GM18858 (cell line): ENCODE measurements around the gene METTL21A.
"Not testable (repeated sequence)": the region's sequence is repeated elsewhere in the genome, so short reads cannot be mapped to it uniquely, and the experiment has no call there.

ENCODE experiments used
- ATAC-seq: cut with Tn5 transposase; IDR thresholded peaks from one replicate; pipeline ENCODE4 v1.9.1; 2021; ENCODE audit not compliant: unreplicated experiment

METTL21A gene

GRCh38 chr2:207625014-207625907, at the start of gene METTL21A:
Gene METTL21A, minus strand, starts transcription at chr2:207625394. Its CDS starts 1,019 bp downstream, at chr2:207624375.
- ATAC-seq: peak; percentile 53

GRCh38 chr2:207674826-207675225, 49.6 kb upstream of the METTL21A start:
- ATAC-seq: no peak

GRCh38 chr2:207674266-207674774, 49.1 kb upstream of the METTL21A start:
- no peak for ATAC-seq

GRCh38 chr2:207673431-207673830, 48.2 kb upstream of the METTL21A start:
- ATAC-seq: no peak

GRCh38 chr2:207670887-207671286, 45.7 kb upstream of the METTL21A start:
- ATAC-seq: no peak

- ATAC-seq: no peak
Observed at GRCh38 chr2:207663870-207664545, 38.8 kb upstream of the METTL21A start.

- peak; percentile 89 for ATAC-seq
Observed at GRCh38 chr2:207662203-207662602, 37.0 kb upstream of the METTL21A start.

GRCh38 chr2:207660994-207661393, 35.8 kb upstream of the METTL21A start:
- ATAC-seq: no peak

- ATAC-seq: no peak
Observed at GRCh38 chr2:207658156-207658555, 33.0 kb upstream of the METTL21A start.

GRCh38 chr2:207655000-207655399, 29.8 kb upstream of the METTL21A start:
- no peak for ATAC-seq

GRCh38 chr2:207646582-207646981, 21.4 kb upstream of the METTL21A start:
- ATAC-seq: not testable (repeated sequence)

- ATAC-seq: no peak
Observed at GRCh38 chr2:207643892-207644291, 18.7 kb upstream of the METTL21A start.

GRCh38 chr2:207640661-207641060, 15.5 kb upstream of the METTL21A start:
- no peak for ATAC-seq

- ATAC-seq: no peak
Observed at GRCh38 chr2:207640160-207640559, 15.0 kb upstream of the METTL21A start.

GRCh38 chr2:207639288-207639687, 14.1 kb upstream of the METTL21A start:
- not testable (repeated sequence) for ATAC-seq

- ATAC-seq: no peak
Observed at GRCh38 chr2:207635468-207636200, 10.4 kb upstream of the METTL21A start.

GRCh38 chr2:207633686-207634085, 8.5 kb upstream of the METTL21A start:
- ATAC-seq: no peak

- ATAC-seq: peak; percentile 45
Observed at GRCh38 chr2:207632575-207633493, 7.6 kb upstream of the METTL21A start.

GRCh38 chr2:207630491-207630890, 5.3 kb upstream of the METTL21A start:
- no peak for ATAC-seq

GRCh38 chr2:207629553-207629952, 4.4 kb upstream of the METTL21A start:
- no peak for ATAC-seq
